GOT3 (cell line): ENCODE results near the gene UNC5B.
"Not testable (repeated sequence)": the region's sequence is repeated elsewhere in the genome, so short reads cannot be mapped to it uniquely, and the experiment has no call there.

Experiments
- DNase-seq: peaks from one replicate; lab custom pipeline; 2025; ENCODE audit warnings: mixed read lengths; lab: John Stamatoyannopoulos, UW

The UNC5B gene

DNA sequence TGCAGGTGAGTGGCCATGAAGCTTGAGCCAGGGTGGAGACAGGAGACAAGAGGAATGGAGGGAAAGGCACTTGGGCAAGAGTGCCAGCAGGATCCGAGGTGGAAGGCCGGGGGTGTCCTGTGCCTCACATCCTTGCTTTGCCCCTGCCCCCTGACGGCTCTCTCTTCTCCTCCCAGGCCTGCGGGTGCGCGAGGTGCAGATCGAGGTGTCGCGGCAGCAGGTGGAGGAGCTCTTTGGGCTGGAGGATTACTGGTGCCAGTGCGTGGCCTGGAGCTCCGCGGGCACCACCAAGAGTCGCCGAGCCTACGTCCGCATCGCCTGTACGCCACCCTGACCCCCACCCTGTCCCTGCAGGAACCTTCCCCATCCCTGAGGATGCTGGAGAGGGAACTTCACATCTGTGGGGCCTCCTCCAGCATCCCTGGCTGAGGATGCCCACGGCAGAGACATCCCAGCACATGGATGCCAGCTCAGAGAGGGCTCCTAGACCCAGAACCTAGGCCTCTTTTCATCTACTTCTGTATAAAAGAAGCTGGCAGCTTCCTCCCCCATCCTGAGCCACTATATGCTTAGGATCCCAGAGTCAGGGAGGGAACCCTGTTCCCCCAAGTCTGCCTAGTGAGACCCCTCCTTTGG, 72.3 kb downstream of the UNC5B start:
- no peak for DNase-seq

DNA sequence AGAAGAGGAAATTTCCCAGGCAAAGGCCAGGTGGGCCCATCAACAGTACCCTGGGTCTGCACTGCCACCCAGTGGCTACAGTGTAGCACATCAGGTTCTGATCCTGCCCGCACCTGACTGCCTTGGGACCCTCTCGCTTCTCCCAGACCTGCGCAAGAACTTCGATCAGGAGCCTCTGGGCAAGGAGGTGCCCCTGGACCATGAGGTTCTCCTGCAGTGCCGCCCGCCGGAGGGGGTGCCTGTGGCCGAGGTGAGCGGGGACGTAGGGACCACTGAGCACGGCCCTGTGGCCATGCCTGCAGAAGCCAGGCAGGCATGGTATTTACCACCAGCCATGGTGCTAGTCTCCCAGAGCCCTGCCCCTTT, 72.8 kb downstream of the UNC5B start:
- no peak for DNase-seq

GRCh38 chr10:71285986-71286385, 73.6 kb downstream of the UNC5B start:
- no peak for DNase-seq

- no peak for DNase-seq
Measured at GRCh38 chr10:71286521-71287294, 74.3 kb downstream of the UNC5B start.

GRCh38 chr10:71287456-71287855, 75.1 kb downstream of the UNC5B start:
- no peak for DNase-seq

- no peak for DNase-seq
Measured at GRCh38 chr10:71288461-71288860, 76.1 kb downstream of the UNC5B start.

DNA sequence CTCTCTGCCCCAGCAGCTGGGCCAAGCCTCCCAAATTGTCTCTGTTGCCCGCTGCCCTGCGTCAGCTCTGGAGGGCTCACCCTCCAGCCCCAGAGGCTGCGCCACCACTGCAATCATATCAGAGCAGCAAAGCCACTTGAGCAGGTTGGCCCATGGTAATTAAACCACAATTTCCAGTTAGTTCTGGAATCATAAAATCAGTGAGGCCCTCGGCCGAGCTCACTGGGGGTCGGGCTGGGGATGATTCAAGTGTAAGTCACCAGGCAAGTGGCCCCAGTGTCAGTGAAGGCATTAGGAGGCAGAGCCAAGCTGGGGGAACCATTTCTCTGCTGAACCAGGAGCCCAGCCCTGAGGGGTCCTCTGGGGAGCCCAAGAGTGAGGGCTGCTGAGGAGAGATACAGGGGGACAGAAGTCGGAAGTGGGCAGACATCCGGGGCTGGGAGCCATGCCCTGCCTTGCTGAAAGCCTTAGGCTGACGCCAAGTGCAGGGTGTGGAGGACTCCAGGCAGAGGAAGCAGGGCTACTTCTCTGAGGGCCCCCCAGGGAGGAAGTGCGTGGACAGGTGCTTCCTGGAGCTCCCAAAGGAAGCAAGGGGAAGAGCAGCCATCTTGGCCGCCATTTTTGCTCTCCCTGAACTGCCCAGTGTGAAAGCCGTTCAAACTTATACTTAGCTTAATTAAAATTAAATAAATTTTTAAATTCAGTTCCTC, 77.2 kb downstream of the UNC5B start:
- no peak for DNase-seq

DNA sequence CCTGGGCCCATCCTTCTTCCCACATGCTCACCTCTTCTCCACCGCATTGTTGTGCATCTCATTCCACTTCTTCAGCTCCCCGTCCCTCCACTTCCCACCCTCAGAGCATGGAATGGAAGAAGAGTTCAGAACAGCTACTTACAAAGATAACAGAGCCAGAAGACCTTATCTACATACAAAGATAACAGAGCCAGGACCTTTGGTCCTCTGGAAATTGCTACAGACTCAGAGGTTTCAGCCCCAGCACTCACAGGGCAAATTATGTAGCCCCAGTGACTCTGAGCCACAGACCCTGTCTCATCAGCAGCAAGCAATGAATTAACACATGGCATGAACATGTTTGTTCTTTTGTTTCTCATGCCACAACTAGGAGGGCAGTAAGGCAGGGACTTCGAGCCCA, 78.0 kb downstream of the UNC5B start:
- no peak for DNase-seq

- DNase-seq, result no peak
Measured at GRCh38 chr10:71290806-71291527, 78.6 kb downstream of the UNC5B start.

DNA sequence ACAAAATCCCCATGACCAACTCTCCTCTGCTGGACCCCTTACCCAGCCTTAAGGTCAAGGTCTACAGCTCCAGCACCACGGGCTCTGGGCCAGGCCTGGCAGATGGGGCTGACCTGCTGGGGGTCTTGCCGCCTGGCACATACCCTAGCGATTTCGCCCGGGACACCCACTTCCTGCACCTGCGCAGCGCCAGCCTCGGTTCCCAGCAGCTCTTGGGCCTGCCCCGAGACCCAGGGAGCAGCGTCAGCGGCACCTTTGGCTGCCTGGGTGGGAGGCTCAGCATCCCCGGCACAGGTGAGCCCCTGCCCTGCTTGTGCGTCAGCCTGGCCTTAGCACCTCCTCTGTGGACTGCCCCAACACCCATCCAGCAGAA, 79.1 kb downstream of the UNC5B start:
- DNase-seq, result no peak

DNA sequence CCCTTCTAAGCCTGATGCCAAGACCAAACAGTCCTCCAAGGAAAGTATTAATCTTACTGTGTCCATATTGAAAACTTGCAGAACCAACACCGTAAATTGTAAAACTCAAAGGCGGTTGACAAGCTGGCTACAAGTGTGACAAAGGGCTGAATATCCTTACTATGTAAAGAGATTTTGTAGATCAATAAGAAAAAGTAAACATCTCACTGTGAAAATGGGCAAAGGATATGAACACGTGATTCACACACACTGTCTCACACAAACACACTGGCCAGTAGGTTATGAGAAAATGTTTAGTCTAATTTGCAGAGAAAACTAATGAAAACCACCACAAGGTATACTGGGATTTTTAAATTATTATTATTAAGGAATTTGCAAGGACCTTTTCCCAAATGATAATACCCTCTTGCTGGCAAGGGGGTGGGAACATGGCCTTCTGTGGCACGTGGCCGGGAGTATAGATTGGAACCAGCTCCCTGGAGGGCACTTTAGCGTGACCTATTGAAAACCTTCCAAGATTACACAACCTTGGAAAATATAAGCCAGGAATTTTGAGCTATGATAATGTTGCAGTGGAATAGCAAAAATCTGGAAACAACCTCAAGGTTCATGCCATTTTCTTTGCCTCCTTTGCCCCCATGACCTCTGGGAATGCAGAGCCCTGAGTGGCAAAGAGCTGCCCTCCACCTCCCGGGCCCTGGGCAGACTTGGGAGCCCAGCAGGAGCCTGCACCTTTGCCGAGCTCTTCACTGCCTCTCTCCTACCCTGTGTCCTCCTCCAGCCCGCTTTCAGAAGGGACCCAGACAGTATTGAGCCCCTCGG, 80.5 kb downstream of the UNC5B start:
- no peak for DNase-seq

GRCh38 chr10:71293446-71294084, 81.2 kb downstream of the UNC5B start:
- no peak for DNase-seq

- DNase-seq, result no peak
Measured at GRCh38 chr10:71294091-71294561, 81.8 kb downstream of the UNC5B start.

DNA sequence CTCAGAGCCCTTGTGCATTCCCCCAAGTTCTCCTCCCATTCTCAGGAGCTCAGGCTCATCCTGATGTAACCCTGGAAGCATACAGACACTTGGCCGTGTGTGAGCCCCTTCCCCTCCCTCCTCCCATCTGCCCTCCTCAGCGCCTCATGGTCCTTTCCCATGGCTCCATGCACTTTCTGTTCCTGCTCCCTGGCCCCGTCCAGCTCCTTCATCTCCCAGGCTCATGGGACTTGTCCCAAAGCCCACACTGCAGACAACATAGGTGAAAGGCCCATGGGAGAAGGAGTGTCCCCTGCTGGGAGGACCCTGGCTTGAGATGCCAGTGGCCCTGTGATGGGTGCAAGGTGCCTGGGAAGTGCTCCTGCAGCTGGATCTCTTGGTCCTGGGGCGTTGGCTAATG, 82.5 kb downstream of the UNC5B start:
- DNase-seq, result no peak

- no peak for DNase-seq
Measured at GRCh38 chr10:71295641-71296040, 83.3 kb downstream of the UNC5B start.

DNA sequence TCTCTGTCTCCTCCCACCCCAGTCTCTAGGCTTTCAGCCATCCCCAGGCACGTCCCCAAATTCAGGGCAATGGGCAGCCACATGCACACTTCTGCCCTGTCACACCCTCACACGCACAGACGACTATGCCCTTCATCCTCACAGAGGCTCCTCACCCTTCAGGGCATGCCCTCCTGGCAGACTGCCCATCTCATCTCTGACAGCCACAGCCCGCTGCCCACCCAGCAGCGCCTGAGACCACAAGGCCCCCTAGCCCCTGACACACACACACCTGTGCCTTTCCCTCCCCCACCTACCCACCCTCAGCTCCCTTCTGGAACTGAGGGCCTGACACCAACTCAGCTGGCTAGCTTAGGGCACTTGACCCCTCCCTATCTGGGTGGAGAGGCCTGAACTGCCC, 83.7 kb downstream of the UNC5B start:
- DNase-seq, result no peak

GRCh38 chr10:71296811-71297210, 84.4 kb downstream of the UNC5B start:
- DNase-seq, result not testable (repeated sequence)

GRCh38 chr10:71297343-71297742, 85.0 kb downstream of the UNC5B start:
- DNase-seq, result no peak

GRCh38 chr10:71299071-71299785, 86.9 kb downstream of the UNC5B start:
- DNase-seq, result no peak
